GM19239 (cell line): ENCODE data around the gene BICRA.
"Not testable (repeated sequence)": the region's sequence is repeated elsewhere in the genome, so short reads cannot be mapped to it uniquely, and the experiment has no call there.

Experiments used
- DNase-seq: peaks from one replicate; pipeline ENCODE4 v3.0.0; 2011; ENCODE audit warnings: low spot score; ENCODE audit not compliant: insufficient read length
- FAIRE-seq: peaks from 2 replicates; lab custom pipeline; 2011; peaks lifted over from hg19 to GRCh38; lab: Jason Lieb, UNC

Gene BICRA

GRCh38 chr19:47658431-47659348, 49.8 kb downstream of the BICRA start:
- FAIRE-seq = no peak

DNA sequence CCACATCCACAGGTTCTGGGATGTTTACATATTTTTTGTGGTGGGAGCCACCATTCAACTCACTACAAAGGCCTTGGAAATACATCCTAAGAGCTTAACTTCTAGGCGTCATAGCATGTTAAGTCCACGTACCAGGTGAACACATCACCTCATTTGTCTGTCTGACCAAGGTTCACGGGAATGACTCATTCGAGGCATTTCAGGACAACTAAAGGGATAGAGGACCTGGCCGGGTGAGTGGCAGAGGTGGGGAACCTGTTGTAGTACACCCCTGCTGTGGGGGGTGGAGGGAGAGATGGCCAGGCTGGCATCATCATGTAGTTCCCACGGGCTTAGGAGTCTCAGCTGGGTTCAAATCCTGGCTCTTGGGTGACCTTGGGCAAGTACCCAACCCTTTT, 51.5 kb downstream of the BICRA start:
- no peak for FAIRE-seq
- no peak for DNase-seq

More at GRCh38 chr19:47658431-47659348, 49.8 kb downstream of the BICRA start:
- DNase-seq = no peak

DNA sequence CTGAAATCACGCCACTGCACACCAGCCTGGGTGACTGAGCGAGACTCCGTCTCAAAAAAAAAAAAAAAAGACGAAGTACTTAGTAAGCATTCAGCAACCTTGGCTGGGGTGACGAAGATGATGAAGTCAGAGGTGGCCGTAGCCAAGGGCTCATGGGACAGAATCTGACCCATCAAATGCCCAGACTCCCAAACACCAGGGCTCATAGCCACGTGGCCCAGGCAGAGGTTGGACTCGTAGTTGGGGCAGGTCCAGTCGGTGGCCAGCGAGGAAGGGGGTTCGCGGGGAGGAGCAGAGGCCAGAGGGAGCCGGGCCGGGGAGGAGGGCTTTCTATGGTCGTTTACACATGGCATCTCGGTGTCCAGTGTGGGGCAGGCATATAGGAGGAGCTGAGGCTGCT, 52.2 kb downstream of the BICRA start:
- FAIRE-seq = no peak
- no peak for DNase-seq

DNA sequence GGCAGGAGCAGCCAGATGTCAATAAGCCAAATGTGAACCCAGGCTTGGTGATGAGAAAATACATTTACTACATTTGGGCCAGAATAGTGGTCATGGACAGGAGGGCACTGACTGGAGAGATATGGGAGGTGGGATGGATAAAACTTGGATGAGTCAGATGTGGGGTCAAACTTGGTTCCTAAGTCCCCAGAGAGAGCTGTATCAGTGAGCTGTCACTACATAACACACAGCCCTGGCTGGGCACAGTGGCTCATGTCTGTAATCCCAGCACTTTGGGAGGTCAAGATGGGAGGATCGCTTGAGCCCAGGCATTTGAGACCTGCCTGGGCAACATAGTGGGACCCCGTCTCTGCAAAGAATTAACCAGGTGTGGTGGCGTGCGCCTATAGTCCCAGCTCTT, 52.7 kb downstream of the BICRA start:
- FAIRE-seq (no peak), DNase-seq (no peak)

GRCh38 chr19:47663435-47663910, 54.5 kb downstream of the BICRA start:
- FAIRE-seq (no peak), DNase-seq (no peak)

DNA sequence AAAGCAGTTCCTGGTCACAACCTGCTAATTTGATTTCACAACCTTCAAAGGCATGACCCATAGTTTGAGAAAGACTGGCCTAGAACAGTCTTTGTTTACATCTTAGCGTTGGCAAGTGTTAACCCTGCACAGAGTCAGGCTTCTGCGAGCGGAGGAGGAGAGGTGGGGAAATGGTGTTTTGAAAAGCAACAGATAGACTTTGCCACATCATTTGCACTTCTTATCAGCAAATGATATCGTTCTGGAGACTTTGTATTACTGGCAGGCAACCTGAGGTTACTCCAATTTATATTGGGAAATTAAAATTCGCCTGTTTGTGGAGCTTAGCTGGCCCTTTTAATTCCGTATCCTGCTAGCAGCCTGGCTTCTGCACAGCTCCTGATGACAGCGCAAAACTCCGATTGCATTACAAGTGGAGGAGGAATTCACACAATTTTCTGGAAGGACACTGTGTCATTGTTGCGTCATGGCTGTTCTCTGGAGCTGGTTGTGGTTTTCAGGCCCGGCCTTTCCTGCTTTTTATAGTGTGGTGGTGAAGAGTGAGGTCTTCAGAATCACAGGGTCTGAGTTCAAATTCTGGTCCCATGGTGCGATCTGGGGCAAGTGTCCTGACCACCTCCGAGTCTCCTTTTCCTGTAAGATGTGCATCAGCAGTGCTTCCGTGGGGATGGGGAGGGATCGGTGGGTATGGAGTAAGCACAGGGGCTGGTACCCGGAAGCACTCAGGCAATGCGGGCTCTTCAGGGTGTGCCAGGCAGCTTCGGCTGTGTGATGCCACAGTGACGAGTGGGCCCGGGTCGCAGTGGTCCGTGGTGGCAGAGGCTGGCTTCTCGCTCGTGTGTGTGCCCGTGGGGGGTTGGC, 55.2 kb downstream of the BICRA start:
- DNase-seq (no peak), FAIRE-seq (no peak)

GRCh38 chr19:47668556-47668955, 59.6 kb downstream of the BICRA start:
- not testable (repeated sequence) for DNase-seq, FAIRE-seq

DNA sequence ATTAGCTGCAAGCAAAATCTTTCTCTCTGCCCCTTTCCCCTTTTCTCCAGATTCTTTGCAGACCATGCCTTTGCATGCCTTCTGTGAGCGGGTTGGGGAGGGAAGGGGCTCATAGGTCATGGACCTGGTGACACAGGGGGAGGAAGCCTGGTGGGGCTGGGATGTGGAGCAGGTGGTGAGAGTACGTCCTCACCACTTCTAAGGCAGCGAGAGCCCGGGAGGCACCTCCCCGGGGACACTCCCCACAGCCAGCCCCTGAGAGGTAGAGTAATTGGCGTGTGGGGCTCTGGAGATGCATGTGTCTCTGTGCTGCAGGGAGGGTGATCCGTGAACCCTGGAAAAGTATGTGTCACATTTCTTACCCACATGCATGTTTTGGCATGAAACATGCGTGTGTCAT, 61.8 kb downstream of the BICRA start:
- DNase-seq = no peak
- no peak for FAIRE-seq

DNA sequence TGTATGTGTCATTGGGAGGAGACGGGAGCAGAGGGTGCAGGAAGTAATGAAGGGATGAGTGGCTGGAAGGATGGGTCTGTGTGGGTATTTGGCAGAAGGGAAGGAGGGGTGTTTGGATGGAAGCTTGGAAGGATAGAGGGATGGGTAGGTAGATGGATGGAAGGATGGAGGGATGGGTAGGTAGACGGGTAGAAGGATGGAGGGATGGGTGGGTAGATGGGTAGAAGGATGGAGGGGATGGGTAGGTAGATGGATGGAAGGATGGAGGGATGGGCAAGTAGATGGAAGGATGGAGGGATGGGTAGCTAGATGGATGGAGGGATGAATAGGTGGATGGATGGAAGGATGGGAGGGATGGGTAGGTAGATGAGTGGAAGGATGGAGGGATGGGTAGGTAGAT, 62.6 kb downstream of the BICRA start:
- FAIRE-seq (peak; percentile 21), DNase-seq (no peak)

DNA sequence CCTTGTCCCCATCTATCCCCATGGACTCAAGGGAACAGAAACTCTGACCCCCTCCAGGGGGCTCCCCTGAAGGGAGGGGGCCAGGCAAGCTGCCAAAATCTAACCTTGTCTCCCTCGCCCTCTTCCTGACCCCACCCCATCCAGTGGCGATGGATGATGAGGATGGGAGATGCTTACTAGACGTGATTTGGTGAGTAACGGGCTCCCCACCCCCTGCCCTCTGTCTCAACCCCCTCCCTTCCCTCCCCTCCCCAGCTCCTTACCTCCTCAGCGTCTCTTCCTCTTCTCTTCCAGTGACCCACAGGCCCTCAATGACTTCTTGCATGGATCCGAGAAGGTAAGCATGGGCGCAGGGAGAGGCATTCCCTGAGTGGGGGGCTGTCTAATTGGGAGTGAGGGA, 64.5 kb downstream of the BICRA start:
- DNase-seq = no peak
- FAIRE-seq = no peak

GRCh38 chr19:47674548-47674947, 65.6 kb downstream of the BICRA start:
- no peak for FAIRE-seq
- no peak for DNase-seq

DNA sequence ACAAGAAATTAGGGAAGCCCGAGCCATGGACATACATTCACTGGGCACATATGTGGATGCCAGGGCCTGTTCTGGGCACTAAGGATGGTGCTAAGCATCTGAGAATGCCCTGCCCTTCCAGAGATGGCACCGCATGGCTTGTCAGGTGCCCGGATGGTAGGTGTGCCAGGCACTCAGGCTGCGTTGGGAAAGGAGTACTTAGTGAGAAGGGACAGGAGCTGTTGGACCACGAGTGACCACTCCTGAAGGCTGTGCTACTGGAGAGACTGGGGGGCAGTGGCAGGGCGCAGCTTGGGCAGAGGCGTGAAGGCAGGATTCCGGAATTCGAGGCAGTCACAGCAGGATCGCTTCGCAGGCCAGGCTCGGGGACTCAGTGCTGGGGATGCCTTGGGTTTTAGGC, 66.3 kb downstream of the BICRA start:
- FAIRE-seq (no peak), DNase-seq (no peak)

DNA sequence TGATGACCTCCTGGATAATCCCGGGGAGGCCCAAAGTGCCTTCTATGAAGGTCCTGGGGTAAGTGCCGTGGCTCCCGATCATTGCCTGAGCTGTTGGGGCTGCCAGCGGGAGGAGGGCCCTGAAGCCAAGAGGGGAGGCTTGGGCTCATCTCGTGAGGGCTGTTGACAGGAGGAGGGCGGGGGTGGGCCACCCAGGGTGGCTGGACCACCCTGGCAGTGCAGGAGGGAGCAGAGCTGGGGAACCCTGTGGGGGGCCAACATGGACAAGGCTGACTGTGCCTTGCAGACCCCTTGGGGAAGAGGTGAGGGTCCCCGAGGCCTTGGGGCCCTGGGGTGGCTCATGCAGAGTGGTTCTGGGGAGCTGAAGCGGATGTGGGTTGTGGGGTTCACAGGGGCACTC, 66.9 kb downstream of the BICRA start:
- FAIRE-seq = no peak
- no peak for DNase-seq

DNA sequence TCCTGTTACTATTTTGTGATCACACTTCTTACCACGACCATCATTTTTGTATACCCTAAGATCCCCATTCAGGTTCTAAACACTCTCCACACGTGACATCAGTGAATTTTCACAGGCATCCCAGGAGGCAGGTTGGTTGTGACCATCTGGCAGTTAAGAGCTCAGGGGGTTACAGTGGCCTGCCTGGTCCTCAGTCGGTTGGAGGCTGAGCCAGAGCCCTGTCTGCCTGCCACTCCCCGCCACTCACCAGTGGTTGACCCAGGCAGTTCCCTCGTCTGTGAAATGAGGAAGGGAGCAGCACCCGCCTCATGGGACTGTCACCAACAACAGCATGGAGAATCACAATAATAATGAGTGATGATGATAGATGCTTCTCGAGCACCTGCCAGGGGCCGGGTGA, 67.9 kb downstream of the BICRA start:
- DNase-seq (no peak), FAIRE-seq (no peak)

DNA sequence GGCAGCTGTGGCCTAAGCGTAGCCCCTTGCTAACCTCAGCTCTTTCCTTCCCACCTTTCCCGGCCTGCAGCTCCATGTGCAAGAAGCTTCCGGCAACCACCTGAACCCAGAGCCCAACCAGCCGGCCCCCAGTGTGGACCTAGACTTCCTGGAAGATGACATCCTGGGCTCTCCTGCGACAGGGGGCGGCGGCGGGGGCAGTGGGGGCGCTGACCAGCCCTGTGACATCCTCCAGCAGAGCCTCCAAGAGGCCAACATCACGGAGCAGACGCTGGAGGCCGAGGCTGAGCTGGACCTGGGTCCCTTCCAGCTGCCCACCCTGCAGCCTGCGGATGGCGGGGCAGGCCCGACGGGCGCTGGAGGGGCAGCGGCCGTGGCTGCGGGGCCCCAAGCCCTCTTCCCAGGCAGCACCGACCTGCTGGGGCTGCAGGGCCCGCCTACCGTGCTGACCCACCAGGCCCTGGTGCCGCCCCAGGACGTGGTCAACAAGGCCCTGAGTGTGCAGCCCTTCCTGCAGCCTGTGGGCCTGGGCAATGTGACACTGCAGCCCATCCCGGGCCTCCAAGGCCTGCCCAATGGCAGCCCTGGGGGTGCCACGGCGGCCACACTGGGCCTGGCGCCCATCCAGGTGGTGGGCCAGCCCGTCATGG, 70.4 kb downstream of the BICRA start:
- DNase-seq = no peak
- no peak for FAIRE-seq

DNA sequence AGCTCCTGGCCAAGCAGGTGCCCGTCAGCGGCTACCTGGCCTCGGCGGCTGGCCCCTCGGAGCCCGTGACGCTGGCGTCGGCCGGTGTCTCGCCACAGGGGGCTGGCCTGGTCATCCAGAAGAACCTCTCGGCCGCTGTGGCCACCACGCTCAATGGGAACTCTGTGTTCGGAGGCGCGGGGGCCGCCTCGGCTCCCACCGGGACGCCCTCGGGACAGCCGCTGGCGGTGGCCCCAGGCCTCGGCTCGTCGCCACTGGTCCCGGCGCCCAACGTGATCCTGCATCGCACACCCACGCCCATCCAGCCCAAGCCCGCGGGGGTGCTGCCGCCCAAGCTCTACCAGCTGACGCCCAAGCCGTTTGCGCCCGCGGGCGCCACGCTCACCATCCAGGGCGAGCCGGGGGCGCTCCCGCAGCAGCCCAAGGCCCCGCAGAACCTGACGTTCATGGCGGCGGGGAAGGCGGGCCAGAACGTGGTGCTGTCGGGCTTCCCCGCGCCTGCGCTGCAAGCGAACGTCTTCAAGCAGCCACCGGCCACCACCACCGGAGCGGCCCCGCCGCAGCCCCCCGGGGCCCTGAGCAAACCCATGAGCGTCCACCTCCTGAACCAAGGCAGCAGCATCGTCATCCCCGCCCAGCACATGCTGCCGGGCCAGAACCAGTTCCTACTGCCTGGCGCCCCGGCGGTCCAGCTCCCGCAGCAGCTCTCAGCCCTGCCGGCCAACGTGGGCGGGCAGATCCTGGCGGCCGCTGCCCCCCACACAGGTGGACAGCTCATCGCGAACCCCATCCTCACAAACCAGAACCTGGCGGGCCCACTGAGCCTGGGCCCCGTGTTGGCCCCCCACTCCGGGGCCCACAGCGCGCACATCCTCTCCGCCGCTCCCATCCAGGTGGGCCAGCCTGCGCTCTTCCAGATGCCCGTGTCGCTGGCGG, 71.3 kb downstream of the BICRA start:
- no peak for FAIRE-seq
- DNase-seq = no peak

- FAIRE-seq (no peak), DNase-seq (no peak)
Measured at GRCh38 chr19:47680858-47681332, 72.0 kb downstream of the BICRA start.

- DNase-seq (no peak), FAIRE-seq (no peak)
Measured at GRCh38 chr19:47681388-47681787, 72.5 kb downstream of the BICRA start.

- DNase-seq (no peak), FAIRE-seq (no peak)
Measured at GRCh38 chr19:47681936-47682335, 73.0 kb downstream of the BICRA start.
